HG02759 (cell line): ENCODE results near the gene MFRP.

Source experiments
- ATAC-seq: cut with Tn5 transposase; IDR thresholded peaks from one replicate; pipeline ENCODE4 v1.9.1; 2021; ENCODE audit warnings: mild to moderate bottlenecking, moderate library complexity; ENCODE audit not compliant: unreplicated experiment

MFRP gene

GRCh38 chr11:119373059-119373920, 26.8 kb upstream of the MFRP start:
- ATAC-seq: no peak

DNA sequence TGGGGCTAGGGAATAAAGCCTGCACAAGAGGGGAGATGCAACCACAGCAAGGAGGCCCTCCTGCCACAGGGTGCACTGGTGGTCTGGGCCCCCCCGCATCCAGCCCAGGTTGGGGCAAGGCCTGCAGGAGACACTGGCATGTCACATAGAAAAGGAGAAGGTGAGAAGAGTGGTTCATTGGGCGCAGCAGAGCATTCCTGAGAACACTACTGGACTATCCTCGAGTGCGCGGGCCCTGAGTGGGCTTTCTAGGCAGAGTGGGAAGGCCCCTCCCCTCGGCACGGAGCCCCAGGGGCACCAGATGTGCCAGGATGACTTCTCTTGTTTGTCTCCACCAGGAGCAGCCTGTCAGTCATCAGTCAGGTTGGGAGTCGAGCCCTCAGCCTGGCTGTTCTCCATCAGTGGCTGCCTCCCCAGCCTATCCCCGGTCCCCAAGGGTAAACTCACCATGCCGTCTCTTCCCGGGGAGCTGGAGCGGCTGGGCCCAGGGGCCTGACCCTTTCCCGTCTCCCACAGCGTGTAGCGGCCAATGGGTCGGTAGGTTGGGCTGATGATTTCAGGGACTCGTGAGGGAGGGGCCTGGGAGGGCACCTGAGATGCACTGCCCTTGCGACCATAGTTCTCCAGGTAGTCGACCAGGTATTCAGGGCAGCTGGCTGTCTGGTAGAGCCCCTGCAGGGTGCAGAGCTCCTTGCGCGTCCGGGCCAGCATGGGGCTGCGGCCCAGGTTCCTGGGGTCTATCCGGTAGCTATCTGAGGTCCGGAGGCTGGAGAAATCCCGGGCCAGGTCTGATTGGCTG, 26.0 kb upstream of the MFRP start:
- no peak for ATAC-seq

GRCh38 chr11:119371778-119372182, 25.3 kb upstream of the MFRP start:
- no peak for ATAC-seq

- no peak for ATAC-seq
These were observed 24.6 kb upstream of the MFRP start for GRCh38 chr11:119371067-119371601.

- no peak for ATAC-seq
These were observed 24.1 kb upstream of the MFRP start for GRCh38 chr11:119370486-119371046.

- ATAC-seq: no peak
These were observed 22.8 kb upstream of the MFRP start for GRCh38 chr11:119369132-119369925.

DNA sequence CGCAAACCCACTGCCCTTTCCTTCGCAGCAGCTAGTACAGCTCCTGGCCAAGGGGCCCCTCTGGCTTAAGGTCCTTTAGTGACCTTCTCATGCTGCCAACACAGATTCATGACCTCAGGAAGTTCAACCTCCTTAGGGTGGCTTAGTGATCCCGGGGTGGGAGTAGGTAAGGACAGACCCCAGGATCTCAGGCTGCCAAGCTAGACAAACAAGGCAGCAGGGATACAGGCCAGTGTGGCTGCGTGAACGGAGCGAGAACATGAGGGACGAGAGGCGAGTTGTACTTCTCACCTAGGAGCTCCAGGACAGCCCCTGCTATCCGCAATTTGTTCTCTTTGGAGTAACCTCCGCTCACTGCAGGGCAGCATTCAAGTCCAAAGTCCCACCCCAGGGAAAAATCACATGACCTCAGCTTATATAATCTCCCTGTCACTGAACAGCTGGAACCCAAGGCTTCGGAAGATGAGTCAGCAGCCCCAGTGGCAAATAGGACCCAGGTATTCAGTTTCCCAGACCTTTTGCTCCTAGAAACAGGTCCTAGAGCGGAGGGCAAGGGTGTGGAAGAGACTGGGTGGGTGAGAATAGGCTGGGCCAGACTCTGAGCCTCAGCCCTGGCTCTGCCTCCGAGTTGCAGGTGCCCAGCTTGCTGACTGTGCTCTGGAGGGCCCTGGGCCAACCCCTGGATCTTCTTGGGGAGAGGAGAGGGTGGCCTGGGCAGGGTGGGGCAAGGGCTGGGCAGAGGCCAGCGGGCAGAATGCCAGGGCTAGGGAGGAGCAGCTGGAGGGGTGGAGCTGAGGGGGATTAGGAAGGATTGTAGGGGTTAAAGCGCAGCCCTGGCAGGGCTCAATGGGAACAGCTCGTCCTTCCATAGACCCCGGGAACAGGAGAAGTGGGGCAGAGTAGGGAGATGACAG, 21.9 kb upstream of the MFRP start:
- no peak for ATAC-seq

DNA sequence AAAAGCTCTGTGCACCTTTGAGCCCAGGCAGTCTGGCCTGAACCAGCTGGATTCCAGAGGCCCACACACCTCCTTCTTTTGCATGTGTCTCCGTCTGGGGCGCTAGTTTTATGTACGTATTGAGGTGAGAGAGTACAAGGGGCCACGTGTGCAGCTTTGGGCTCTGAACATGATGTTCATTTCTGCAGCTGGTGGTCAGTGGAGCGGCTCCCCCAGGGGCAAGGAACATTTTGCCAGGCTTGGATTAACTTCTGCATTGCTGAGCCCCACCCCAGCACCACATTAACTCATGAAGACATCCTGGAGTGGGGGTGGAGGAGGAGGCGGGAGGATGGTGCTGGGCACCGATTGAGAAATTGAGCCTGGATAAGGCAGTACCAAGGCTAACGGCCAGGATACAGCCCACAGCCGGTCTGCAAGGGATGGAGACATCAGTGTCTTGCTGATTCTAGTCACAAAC, 21.2 kb upstream of the MFRP start:
- no peak for ATAC-seq

DNA sequence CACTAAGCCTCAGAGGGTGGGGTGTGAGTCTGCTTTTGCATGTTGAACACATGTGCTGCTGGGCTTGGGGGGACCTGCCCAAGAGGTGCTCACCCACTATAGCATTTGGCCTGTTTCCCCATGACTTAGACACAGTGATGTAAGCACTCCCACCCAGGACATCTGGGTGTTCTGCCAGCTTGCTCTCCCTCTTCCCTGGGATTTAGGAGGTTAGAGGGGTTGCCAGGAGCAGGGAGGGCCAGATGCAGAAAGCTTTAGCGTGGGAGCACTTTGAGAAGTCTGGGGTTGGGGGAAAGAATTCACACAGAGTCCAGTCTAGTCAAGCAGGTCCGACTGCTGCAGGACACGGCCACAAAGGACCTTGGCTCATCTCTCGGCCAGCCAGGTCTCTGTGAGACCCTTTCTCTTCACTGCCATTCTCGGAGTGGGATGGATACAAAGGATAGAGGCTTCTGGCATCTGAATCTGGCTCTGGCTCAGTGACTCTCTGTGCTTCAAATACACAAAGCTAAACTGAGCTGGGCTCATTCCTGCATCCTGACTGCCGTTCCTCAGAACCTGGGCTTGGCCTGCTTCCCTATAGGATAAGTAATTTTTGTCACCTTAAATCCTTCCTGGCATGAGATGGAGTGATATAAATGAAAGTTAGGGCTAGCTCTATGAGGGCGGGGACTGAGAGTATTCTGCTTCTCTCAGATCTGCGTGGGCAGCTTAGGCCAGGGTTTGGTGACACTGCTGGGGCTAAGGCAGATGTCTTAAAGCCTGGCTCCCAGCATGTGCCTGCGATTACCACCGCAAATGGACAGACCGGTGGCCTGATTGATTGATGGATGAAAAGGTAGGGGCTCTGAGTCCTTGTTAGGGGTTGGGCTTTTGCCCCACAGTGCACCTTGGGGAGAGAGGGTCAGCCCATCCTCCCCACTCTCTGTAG, 20.4 kb upstream of the MFRP start:
- ATAC-seq: no peak

DNA sequence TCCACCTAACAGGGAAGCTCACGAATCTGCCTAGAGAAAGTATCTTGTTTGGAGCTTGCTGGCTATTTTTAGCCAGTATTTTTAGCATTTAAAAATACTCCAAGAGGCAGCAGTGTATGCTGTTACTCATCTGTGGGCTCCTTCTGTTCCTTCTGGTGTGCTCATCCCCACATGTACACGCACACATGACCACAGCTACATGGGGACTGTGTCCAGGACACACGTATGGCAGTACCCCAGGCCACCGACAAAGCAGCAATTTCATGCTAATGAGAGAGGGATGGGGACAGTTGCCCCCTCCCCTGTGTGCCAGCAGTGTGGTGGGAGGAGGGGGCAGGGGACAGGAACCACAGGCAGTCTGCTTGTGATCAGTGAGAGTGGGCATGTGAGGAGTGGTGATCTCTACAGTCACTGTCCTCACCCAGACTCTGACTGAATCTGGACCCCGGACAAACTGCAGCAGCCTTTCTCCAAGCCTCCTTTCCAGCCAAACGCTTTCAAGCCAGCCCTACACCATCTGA, 18.6 kb upstream of the MFRP start:
- no peak for ATAC-seq

DNA sequence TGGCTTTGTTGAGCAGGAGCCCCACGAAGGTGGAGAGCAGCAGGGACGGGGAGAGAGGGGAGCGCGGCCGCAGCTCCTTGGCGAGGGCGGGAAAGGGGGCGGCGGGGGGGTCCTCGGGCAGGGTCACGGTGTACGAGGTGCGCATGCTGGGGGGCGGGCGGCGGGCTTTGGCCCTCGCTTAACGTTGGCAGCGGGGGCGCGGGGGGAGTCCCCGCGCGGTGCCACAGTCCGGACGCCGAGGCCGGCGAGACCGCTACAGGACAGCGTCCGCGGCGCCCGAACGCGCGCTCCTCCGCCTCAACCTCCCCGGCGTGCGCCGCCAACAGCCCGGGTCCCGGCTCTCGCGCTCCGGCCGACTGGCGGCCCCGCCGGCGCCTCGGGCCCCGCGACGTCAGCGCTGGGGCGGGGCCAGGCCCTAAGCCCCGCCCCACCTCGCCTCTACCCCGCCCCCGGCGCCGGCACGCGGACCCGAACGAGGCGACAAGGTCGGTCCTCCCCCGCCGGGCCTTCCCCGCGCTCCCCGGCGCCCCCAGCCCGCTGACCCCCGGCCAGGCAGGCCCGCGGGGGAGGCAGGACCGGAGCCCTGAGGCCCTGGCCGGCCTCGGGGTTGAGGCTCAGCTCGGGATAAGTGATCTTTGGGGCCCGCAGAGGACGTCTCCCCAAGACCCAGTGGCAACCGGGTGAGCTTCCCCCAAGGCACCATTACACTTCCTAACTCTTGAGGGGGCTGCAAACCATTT, 17.5 kb upstream of the MFRP start:
- ATAC-seq: no peak

DNA sequence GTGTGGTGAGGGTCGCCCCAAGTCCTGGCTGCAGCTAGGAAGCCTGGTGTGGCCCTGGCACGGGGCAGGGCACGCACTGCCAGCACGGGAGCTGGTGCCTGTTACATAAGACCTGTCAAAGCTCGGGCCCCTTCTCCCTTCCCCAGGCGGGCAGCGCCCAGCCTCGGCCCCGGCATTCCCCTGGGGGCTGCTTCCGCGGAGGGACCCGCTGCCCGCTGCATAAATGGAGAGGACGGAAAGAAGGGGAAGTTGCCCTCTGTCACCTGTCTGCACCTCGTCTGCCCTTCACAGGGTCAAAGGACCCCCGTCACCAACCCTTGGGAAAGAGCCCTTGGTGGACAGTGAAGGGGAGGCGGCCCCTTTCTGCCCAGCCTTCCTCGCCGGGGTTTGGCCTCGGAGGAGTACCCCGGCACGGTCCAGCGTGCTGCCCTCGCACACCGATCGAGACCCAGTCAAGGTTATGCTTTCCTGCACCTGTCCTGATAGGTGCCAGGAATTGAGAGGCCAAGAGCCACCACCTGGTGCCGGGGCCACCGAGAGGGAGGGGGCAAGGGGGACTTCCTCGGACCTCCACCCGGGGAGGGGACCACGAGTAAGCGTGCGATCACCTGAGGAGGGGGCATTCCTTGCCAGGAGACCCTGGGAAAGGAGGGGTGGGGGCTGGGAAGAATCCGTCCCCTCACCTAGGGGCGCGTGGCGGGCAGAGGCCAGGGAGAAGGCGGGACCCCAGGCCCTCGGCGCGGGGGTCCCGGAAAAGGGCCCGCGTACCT, 16.8 kb upstream of the MFRP start:
- no peak for ATAC-seq

- no peak for ATAC-seq
These were observed 16.2 kb upstream of the MFRP start for GRCh38 chr11:119362741-119363080.

DNA sequence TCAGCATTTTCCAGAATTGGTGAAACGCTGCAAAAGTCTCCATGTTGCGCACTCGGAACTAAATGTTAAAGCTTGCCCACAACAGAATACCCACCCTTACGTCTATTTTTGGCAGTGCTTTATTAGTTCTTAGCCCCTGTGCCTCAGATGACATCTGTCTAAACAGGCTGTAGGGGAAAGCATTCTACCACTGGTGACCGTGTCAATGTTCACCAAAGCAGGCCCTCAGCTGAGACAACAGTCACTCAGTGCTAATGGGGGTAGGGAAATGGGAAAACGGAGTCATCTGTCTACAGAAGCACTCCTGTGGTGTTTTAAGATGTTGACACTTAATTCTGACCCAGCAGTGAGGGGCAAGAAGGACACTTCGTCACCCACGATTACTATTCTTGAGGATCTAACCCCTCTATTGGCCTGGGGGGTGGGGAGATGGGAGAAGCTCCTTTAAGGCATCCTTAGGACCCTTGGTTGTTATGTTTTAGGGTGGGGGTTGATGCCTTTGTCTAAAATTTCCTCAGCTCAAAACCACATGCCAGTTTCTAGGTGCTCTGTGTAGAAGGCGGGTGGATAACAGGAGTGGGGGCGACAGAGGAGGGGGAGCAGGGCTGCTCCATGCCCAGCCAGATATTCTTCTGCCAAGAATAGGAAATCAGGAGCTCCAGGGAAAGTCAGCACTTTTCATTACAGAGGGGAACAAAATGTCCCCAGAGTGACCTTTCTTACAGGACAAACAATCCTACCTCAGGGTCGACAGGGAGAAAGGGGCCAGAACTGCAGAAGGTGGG, 15.6 kb upstream of the MFRP start:
- ATAC-seq: no peak

- no peak for ATAC-seq
These were observed 14.7 kb upstream of the MFRP start for GRCh38 chr11:119361056-119361787.
